NCI-H2029 (cell line): Measurements from ENCODE around the gene C1QTNF1.
A peak's percentile ranks its signal among the peaks of the same experiment; 100 is the strongest.
"Not testable (repeated sequence)": the region's sequence is repeated elsewhere in the genome, so short reads cannot be mapped to it uniquely, and the experiment has no call there.

Source experiments
- DNase-seq: peaks from one replicate; lab custom pipeline; 2025; lab: John Stamatoyannopoulos, UW

Gene C1QTNF1

DNA sequence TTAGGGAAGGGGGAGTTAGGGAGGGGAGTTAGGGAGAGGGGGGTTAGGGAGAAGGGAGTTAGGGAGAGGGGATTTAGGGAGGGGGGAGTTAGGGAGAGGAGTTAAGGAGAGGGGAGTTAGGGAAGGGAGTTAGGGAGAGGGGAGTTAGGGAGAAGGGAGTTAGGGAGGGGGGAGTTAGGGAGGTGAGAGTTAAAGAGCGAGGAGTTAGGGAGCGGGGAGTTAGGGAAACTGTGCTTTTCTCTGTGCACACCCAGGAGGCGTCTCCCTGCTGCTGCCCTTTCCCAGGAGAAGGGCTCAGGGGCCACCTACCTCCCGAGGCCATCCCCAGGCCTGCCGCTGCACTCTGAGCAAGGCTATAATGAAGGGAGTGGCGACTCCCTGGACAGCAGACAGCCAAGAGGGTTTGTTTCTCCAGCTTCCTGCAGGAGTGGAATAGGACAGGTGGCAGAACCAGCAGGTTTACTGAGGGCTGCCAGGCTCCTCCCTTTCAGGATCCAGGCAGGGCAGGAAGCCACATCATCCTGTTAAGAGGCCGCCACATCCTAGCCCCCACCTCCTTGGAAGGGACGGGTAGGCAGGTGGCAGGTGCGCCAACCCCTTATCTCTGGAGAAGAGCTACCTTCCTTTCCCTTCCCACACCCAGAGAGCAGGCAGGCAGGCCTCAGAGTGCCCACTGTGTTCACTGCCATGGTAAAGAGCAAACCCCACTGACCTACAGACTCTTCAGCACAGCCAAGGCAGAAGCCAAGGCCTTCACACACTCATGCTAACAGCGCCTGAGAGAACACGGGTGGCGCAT lies 18.7 kb upstream of the C1QTNF1 start:
- peak; percentile 96 for DNase-seq

GRCh38 chr17:79006046-79006445 lies 17.9 kb upstream of the C1QTNF1 start:
- no peak for DNase-seq

- no peak for DNase-seq
These were observed 17.0 kb upstream of the C1QTNF1 start for GRCh38 chr17:79006794-79007503.

- no peak for DNase-seq
These were observed 16.2 kb upstream of the C1QTNF1 start for GRCh38 chr17:79007504-79008381.

- DNase-seq, result no peak
These were observed 15.1 kb upstream of the C1QTNF1 start for GRCh38 chr17:79008666-79009387.

- DNase-seq, result peak; percentile 57
These were observed 14.3 kb upstream of the C1QTNF1 start, which contains the start of gene CANT1 for GRCh38 chr17:79009397-79010303. Gene CANT1, minus strand, starts transcription at chr17:79009764. Its CDS starts 12,142 bp downstream, at chr17:78997622.

GRCh38 chr17:79010304-79010646 lies 13.7 kb upstream of the C1QTNF1 start:
- no peak for DNase-seq

- DNase-seq, result no peak
These were observed 12.4 kb upstream of the C1QTNF1 start for GRCh38 chr17:79011451-79012147.

GRCh38 chr17:79012563-79013134 lies 11.3 kb upstream of the C1QTNF1 start:
- no peak for DNase-seq

- no peak for DNase-seq
These were observed 9.7 kb upstream of the C1QTNF1 start for GRCh38 chr17:79014158-79014758.

GRCh38 chr17:79017546-79018369 lies 6.2 kb upstream of the C1QTNF1 start:
- no peak for DNase-seq

GRCh38 chr17:79018370-79018695 lies 5.6 kb upstream of the C1QTNF1 start:
- DNase-seq, result no peak

DNA sequence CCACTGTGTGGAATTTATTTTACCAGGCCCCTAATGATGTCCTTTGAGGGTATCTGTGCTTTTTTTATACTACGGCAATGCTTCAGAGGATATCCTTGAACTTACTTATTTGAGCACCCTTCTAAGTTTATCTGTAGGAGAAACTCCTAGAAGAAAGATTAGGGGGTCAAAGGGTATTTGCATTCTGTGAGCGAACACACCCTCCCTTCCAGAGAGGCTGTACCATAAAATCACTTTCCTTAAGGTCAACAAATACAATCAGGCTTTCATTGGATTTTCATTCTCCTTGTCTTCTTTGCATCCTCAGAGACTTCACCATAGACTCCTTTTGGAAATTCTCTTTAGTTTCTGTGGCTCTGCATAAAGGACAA lies 4.7 kb upstream of the C1QTNF1 start:
- no peak for DNase-seq

DNA sequence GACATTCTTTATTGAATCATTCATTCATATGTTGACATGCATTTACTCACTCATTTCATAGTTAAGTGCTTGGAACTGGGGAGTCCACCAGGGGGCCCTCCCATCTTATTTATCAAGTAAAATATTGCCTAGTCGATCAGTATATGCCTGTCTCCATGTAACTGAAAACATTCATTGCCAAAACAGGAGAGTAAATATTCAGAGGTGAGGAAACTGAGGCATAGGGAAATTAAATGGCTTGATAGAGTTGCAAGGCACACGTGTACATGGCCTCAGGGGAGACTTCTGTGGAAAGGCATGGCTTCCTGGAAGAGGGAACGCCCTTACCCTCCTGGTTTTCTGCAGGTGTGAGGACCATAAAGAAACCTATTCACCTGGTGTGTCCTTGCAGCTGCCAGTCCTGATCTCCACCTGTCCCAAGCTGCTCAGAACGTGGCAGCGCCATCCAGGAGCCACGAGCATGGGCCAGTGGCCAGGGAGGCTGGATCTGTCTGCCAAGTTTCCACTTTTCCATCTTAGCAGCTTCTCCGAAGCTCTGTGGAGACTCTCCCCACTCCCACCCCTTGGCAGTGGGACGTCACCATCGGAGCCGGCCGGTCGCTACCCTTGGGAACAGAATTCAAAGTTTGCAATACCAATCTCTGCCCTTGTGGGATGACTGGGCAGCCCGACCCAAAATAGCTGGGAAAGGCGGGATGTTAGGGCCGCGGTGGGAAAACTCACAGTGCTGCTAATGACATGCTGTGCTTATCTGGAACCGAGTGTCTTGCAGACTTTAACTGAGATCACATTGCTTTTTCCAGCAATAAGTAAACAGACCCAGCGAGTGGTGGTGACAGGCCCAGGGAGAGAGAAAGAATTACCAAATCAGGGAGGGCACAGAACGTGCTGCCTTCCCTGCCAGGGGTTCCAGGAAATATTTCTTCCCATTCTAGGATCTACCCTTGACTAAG lies 4.1 kb upstream of the C1QTNF1 start:
- peak; percentile 41 for DNase-seq

GRCh38 chr17:79020631-79021301 lies 3.2 kb upstream of the C1QTNF1 start:
- DNase-seq, result no peak

GRCh38 chr17:79021929-79022328 lies 2.0 kb upstream of the C1QTNF1 start:
- not testable (repeated sequence) for DNase-seq

- DNase-seq, result no peak
These were observed 1.4 kb upstream of the C1QTNF1 start for GRCh38 chr17:79022507-79022991.
